ENCODE data around the gene ZBTB7C. TPM values are rescaled to one million over a fixed set of nuclear protein-coding genes. Genes with fewer than 3 reads are reported as not detected.

Gene ZBTB7C
- total RNA-seq, 2 donors from 2014 or later, result 1.3 to 2.3 TPM

DNA sequence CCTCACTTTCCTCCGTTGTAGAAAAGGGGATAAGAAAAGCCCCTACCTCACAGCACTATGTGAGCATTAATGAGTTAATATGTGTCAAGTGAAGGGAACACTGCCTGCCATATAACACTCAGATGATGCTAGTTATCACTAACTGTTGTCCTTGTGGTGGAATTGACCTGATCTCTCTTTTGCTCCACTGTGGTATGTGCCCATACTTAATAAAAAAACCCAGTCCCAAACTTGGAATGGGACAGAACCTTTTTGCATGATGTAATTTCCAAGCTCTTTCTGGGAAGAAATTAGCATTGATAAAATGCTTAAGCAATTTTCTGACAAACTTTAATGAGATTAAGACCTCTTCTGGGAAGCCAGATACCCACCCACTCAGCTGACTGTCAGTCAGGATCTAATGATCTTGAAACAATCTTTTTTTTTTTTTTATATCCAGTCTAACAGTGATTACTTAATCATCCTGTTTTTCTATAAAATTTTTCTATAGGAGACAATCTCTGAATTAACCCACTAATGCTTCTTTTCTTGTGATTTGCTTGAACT lies 158.7 kb downstream of the ZBTB7C start:
- no peak for TF ChIP-seq POLR2A (IDR thresholded peaks at IDR 0.05)
- TF ChIP-seq, protein P1, sequence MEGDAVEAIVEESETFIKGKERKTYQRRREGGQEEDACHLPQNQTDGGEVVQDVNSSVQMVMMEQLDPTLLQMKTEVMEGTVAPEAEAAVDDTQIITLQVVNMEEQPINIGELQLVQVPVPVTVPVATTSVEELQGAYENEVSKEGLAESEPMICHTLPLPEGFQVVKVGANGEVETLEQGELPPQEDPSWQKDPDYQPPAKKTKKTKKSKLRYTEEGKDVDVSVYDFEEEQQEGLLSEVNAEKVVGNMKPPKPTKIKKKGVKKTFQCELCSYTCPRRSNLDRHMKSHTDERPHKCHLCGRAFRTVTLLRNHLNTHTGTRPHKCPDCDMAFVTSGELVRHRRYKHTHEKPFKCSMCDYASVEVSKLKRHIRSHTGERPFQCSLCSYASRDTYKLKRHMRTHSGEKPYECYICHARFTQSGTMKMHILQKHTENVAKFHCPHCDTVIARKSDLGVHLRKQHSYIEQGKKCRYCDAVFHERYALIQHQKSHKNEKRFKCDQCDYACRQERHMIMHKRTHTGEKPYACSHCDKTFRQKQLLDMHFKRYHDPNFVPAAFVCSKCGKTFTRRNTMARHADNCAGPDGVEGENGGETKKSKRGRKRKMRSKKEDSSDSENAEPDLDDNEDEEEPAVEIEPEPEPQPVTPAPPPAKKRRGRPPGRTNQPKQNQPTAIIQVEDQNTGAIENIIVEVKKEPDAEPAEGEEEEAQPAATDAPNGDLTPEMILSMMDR (IDR thresholded peaks at IDR 0.05), result no peak
- DNase-seq, result no peak
- H3K9me3 ChIP-seq, result no peaks in the 10 kb centered on the region
- intact Hi-C loops (cut with DNase I), result no loop called here
- H3K4me3 ChIP-seq, result no peak overlapping the region
- H3K36me3 ChIP-seq (replicated peaks in 1 of 2; ENCODE audit: insufficient read depth in 1 of 2, low read depth in 2 of 2), result no peaks in the 10 kb centered on the region
- H3K4me1 ChIP-seq, result no peaks in the 10 kb centered on the region
- H3K27me3 ChIP-seq, result no peaks in the 10 kb centered on the region
- ATAC-seq, result no peak
- no peak overlapping the region for H3K27ac ChIP-seq
- WGBS, 2 donors, result 55 to 81% methylated on average over 1 of the region's 1 CpG

DNA sequence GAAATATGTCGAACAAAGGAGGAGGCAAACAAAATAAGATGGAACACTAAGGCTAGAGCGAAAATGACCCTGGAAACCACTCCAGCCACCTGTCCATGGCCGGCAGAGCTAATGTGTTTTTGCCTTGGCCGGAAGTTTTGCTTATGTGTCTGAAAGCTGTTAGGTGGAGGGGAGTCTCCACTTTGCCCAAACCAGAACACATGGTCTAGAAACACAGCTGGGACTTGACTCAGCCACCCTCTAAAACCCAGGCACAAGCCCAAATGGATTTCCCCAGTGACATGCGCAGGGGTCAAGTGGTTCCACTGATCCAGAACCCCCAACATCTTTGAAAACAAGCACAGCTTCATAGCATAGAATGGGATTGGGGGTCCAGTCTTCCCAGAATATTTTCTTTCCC lies 159.3 kb downstream of the ZBTB7C start:
- no peak overlapping the region for H3K27ac ChIP-seq
- no peaks in the 10 kb centered on the region for H3K36me3 ChIP-seq (replicated peaks in 1 of 2; ENCODE audit: insufficient read depth in 1 of 2, low read depth in 2 of 2)
- ATAC-seq (no peak), DNase-seq (no peak)
- no peak overlapping the region for H3K4me3 ChIP-seq
- intact Hi-C loops (cut with DNase I), result no loop called here
- no peak for TF ChIP-seq POLR2A (IDR thresholded peaks at IDR 0.05)
- TF ChIP-seq, protein P1 (IDR thresholded peaks at IDR 0.05), result no peak
- WGBS, 2 donors, result 78 to 81% methylated on average over 5 of the region's 5 CpGs
- H3K27me3 ChIP-seq, result no peaks in the 10 kb centered on the region
- no peaks in the 10 kb centered on the region for H3K9me3 ChIP-seq
- H3K4me1 ChIP-seq, result no peaks in the 10 kb centered on the region

DNA sequence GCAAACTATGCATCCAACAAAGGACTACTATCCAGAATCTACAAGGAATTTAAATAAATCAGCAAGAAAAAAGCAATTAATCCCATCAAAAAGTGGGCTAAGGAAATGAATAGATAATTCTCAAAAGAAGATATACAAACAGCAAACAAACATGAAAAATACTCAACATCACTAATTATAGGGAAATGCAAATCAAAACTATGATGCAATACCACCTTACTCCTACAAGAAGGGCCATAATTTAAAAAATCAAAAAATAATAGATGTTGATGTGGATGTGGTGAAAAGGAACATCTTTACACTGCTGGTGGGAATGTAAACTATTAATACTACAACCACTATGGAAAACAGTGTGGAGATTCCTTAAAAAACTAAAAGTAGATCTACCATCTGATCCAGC lies 164.7 kb downstream of the ZBTB7C start:
- Histone ChIP-seq H3K4me3 (no peak overlapping the region), H3K4me1 (no peaks in the 10 kb centered on the region), H3K27ac (no peak overlapping the region), H3K27me3 (no peaks in the 10 kb centered on the region), H3K36me3 (replicated peaks in 1 of 2; ENCODE audit: insufficient read depth in 1 of 2, low read depth in 2 of 2) (no peaks in the 10 kb centered on the region), H3K9me3 (no peaks in the 10 kb centered on the region)
- no peak for DNase-seq
- no peak for ATAC-seq
- intact Hi-C loops (cut with DNase I), result no loop called here
- TF ChIP-seq, protein P1 (IDR thresholded peaks at IDR 0.05), result no peak
- TF ChIP-seq POLR2A (IDR thresholded peaks at IDR 0.05), result no peak

DNA sequence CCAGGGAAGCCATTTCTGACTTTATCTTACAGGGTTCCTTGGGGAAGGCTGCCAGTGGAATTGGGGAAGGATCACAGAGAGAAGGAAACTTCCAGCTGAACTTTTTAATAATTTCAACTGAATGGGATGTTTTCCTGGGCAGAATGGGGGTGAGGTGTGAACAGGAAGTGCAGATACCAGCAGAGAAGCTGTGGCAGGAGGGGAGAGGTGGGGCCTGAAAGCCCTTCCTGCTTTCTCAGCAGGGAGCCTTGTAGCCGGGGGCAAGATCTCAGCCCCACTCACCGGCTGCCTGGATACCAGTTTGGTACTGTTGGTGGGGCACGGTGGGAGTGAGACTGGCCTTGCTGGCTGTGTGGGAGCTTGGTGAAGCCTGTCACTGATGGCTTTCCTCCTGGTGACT lies 170.5 kb downstream of the ZBTB7C start:
- no peak for TF ChIP-seq POLR2A (IDR thresholded peaks at IDR 0.05)
- TF ChIP-seq, protein P1 (IDR thresholded peaks at IDR 0.05), result no peak
- H3K27me3 ChIP-seq, result no peaks in the 10 kb centered on the region
- H3K27ac ChIP-seq, result no peak overlapping the region
- no peaks in the 10 kb centered on the region for H3K36me3 ChIP-seq (replicated peaks in 1 of 2; ENCODE audit: insufficient read depth in 1 of 2, low read depth in 2 of 2)
- intact Hi-C loops (cut with DNase I), result no loop called here
- no peaks in the 10 kb centered on the region for H3K9me3 ChIP-seq
- H3K4me3 ChIP-seq, result no peak overlapping the region
- 42 to 60% methylated on average over 1 to 3 of the region's 3 CpGs for WGBS, 2 donors
- no peaks in the 10 kb centered on the region for H3K4me1 ChIP-seq
- ATAC-seq (no peak), DNase-seq (no peak)

DNA sequence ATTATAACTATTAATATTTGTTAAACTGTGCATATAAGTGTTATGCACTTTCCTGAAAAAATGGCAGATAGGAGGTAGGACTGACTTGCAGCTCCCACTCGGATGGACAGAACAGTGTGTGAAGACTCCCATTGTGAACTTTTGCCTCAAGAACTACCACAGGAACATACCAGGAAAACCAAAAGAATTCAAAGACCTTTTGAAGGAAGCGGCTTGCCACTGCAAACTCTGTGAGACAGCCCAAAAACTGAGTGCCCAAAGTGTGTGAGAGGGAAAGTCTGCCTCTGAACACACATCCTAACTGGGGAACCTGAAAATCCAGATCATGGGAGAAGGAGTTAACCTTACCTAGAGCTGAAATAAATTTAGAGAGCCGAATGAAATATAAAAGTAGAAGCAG lies 171.0 kb downstream of the ZBTB7C start:
- intact Hi-C loops (cut with DNase I), result no loop called here
- no peak for DNase-seq
- 75 to 77% methylated on average over 3 of the region's 3 CpGs for WGBS, 2 donors
- ATAC-seq, result no peak
- Histone ChIP-seq H3K27me3 (no peaks in the 10 kb centered on the region), H3K4me1 (no peaks in the 10 kb centered on the region), H3K4me3 (no peak overlapping the region), H3K36me3 (replicated peaks in 1 of 2; ENCODE audit: insufficient read depth in 1 of 2, low read depth in 2 of 2) (no peaks in the 10 kb centered on the region), H3K9me3 (no peaks in the 10 kb centered on the region), H3K27ac (no peak overlapping the region)
- TF ChIP-seq POLR2A (IDR thresholded peaks at IDR 0.05), result no peak
- TF ChIP-seq, protein P1 (IDR thresholded peaks at IDR 0.05), result no peak

Measured in body of pancreas (tissue), 4 donors.